ENCODE results near the gene ALX4.

- TF ChIP-seq POLR2A (IDR thresholded peaks at IDR 0.05): no peak
- TF ChIP-seq, protein P1, sequence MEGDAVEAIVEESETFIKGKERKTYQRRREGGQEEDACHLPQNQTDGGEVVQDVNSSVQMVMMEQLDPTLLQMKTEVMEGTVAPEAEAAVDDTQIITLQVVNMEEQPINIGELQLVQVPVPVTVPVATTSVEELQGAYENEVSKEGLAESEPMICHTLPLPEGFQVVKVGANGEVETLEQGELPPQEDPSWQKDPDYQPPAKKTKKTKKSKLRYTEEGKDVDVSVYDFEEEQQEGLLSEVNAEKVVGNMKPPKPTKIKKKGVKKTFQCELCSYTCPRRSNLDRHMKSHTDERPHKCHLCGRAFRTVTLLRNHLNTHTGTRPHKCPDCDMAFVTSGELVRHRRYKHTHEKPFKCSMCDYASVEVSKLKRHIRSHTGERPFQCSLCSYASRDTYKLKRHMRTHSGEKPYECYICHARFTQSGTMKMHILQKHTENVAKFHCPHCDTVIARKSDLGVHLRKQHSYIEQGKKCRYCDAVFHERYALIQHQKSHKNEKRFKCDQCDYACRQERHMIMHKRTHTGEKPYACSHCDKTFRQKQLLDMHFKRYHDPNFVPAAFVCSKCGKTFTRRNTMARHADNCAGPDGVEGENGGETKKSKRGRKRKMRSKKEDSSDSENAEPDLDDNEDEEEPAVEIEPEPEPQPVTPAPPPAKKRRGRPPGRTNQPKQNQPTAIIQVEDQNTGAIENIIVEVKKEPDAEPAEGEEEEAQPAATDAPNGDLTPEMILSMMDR (IDR thresholded peaks at IDR 0.05): no peak
Observed at GRCh38 chr11:44315947-44316658, 6.2 kb upstream of the ALX4 start.
